Liver (tissue), 9 donors: ENCODE measurements around the gene CDC14C. TPM values are rescaled to one million over a fixed set of nuclear protein-coding genes. Genes with fewer than 3 reads are reported as not detected.

Experiments
- DNase-seq: peaks from one replicate; pipeline ENCODE4 v3.0.0-alpha.2; 2017; ENCODE audit warnings: low spot score
- H3K27ac ChIP-seq, 2 donors: one replicate each; pipeline ENCODE4 v1.7.0; 2013; ENCODE audit warnings: inconsistent platforms in 2 of 2, low read length in 2 of 2, control low read depth in 1 of 2, low read depth in 1 of 2, mild to moderate bottlenecking in 1 of 2
- H3K27me3 ChIP-seq, 4 donors: one replicate each; pipeline versions ENCODE4 v1.6.1 to v1.7.0; 2013; ENCODE audit warnings: low read length in 3 of 4, inconsistent platforms in 1 of 4, mild to moderate bottlenecking in 1 of 4, moderate library complexity in 1 of 4; ENCODE audit not compliant: control insufficient read depth in 4 of 4, insufficient read depth in 4 of 4
- H3K36me3 ChIP-seq, 4 donors: one replicate each; pipeline versions ENCODE4 v1.6.1 to v1.7.0; 2013; ENCODE audit warnings: low read length in 3 of 4, mild to moderate bottlenecking in 3 of 4, low read depth in 1 of 4, moderate library complexity in 1 of 4; ENCODE audit not compliant: control insufficient read depth in 4 of 4, insufficient read depth in 3 of 4
- H3K4me1 ChIP-seq, 4 donors: one replicate each; pipeline versions ENCODE4 v1.6.1 to v1.7.0; 2013; ENCODE audit warnings: low read length in 3 of 4, mild to moderate bottlenecking in 3 of 4, moderate library complexity in 1 of 4; ENCODE audit not compliant: control insufficient read depth in 4 of 4, insufficient read depth in 4 of 4
- H3K4me3 ChIP-seq, 3 donors: one replicate each; pipeline versions ENCODE4 v1.6.1 to v1.7.0; 2013; ENCODE audit warnings: low read length in 3 of 3, control low read depth in 1 of 3, low read depth in 1 of 3, mild to moderate bottlenecking in 1 of 3
- H3K9ac ChIP-seq, 2 donors: one replicate each; pipeline ENCODE4 v1.7.0; 2013; ENCODE audit warnings: low read length in 2 of 2, mild to moderate bottlenecking in 2 of 2, moderate library complexity in 2 of 2, control low read depth in 1 of 2, low read depth in 1 of 2
- H3K9me3 ChIP-seq, 4 donors: one replicate each; pipeline versions ENCODE4 v1.6.1 to v1.7.0; 2013; ENCODE audit warnings: low read length in 3 of 4; ENCODE audit not compliant: control insufficient read depth in 4 of 4
- EGR1 ChIP-seq, 2 donors: IDR thresholded peaks; 2 replicates each; pipeline ENCODE4 v1.6.1; 2016 to 2018; ENCODE audit warnings: antibody characterized with exemption in 2 of 2, low read depth in 2 of 2
- FOXA1 ChIP-seq: IDR thresholded peaks from 2 replicates; pipeline ENCODE4 v1.6.1; 2016; ENCODE audit warnings: antibody characterized with exemption
- FOXA2 ChIP-seq: IDR thresholded peaks from 2 replicates; pipeline ENCODE4 v1.6.1; 2016; ENCODE audit warnings: antibody characterized with exemption
- GABPA ChIP-seq, 2 donors: IDR thresholded peaks in 1 of 2; conservative IDR thresholded peaks in 1 of 2; 2 replicates each; pipeline ENCODE4 v1.6.1; 2016; ENCODE audit warnings: antibody characterized with exemption in 2 of 2, mild to moderate bottlenecking in 1 of 2, moderate library complexity in 1 of 2
- HNF4A ChIP-seq, 2 donors: conservative IDR thresholded peaks; 2 replicates each; pipeline ENCODE4 v1.6.1; 2016; ENCODE audit warnings: antibody characterized with exemption in 2 of 2, mild to moderate bottlenecking in 2 of 2
- HNF4G ChIP-seq: IDR thresholded peaks from 2 replicates; pipeline ENCODE4 v1.6.1; 2016; ENCODE audit warnings: antibody characterized with exemption
- JUND ChIP-seq, 2 donors: IDR thresholded peaks; 2 replicates each; pipeline ENCODE4 v1.6.1; 2016; ENCODE audit warnings: antibody characterized with exemption in 2 of 2
- NR2F2 ChIP-seq: IDR thresholded peaks from 2 replicates; pipeline ENCODE4 v1.6.1; 2016; ENCODE audit warnings: antibody characterized with exemption
- RAD21 ChIP-seq, 2 donors: IDR thresholded peaks; 2 replicates each; pipeline ENCODE4 v1.6.1; 2016; ENCODE audit warnings: antibody characterized with exemption in 2 of 2, mild to moderate bottlenecking in 2 of 2
- RXRA ChIP-seq, 2 donors: IDR thresholded peaks; 2 replicates each; pipeline ENCODE4 v1.6.1; 2017 to 2018; ENCODE audit warnings: antibody characterized with exemption in 2 of 2, mild to moderate bottlenecking in 1 of 2
- SP1 ChIP-seq: IDR thresholded peaks from 2 replicates; pipeline ENCODE4 v1.6.1; 2018; ENCODE audit warnings: antibody characterized with exemption, mild to moderate bottlenecking
- TAF1 ChIP-seq: conservative IDR thresholded peaks from 2 replicates; pipeline ENCODE4 v1.6.1; 2016; ENCODE audit warnings: antibody characterized with exemption, mild to moderate bottlenecking
- YY1 ChIP-seq: IDR thresholded peaks from 2 replicates; pipeline ENCODE4 v1.6.1; 2016; ENCODE audit warnings: antibody characterized with exemption, mild to moderate bottlenecking
- WGBS: extraction: QIAGEN DNeasy Blood & Tissue Kit; methylation state at CpG from one replicate; pipeline ENCODE4 v1.1.7; 2013; 5-methylcytosine and 5-hydroxymethylcytosine counted together
- polyA plus RNA-seq, 2 donors: library from polyadenylated mRNA; stranded (reverse) in 1 of 2; unstranded in 1 of 2; fragments of 200-250 nt in 1 of 2; fragments of >200 nt in 1 of 2; fragmentation: Nextera tagmentation in 1 of 2; extraction: Ambion mirVana in 1 of 2; gene quantifications; one replicate each; pipeline versions ENCODE4 v1.2.1 to v1.2.3, GENCODE V29; 2013 to 2015
- total RNA-seq, 2 donors: library from RNA; depleted of rRNA; stranded (reverse); fragments of >200 nt; gene quantifications; one replicate each; pipeline ENCODE4 v1.2.3, GENCODE V29; 2014
- TF ChIP-seq, protein P1 (sequence below): IDR thresholded peaks from 2 replicates; pipeline ENCODE4 v1.6.1; 2016; ENCODE audit warnings: antibody characterized with exemption
- TF ChIP-seq, protein P2 (sequence below): IDR thresholded peaks from 2 replicates; pipeline ENCODE4 v1.6.1; 2016; ENCODE audit warnings: antibody characterized with exemption
- TF ChIP-seq, protein P3 (sequence below): fragments of 150-350 bp; IDR thresholded peaks from 2 replicates; pipeline ENCODE4 v1.5.1; 2017; ENCODE audit warnings: improper control_type of control experiment, low read depth, low read length; ENCODE audit not compliant: missing input control
- TF ChIP-seq, protein P4 (sequence below): IDR thresholded peaks from 2 replicates; pipeline ENCODE4 v1.6.1; 2016; ENCODE audit warnings: antibody characterized with exemption, mild to moderate bottlenecking
- TF ChIP-seq, protein P5 (sequence below): IDR thresholded peaks from 2 replicates; pipeline ENCODE4 v1.6.1; 2016; ENCODE audit warnings: antibody characterized with exemption
- donor health status: healthy.
- donor health status: healthy.
- donor health status: healthy.
- donor health status: healthy.
- donor health status: healthy.

CDC14C gene
- total and polyA plus RNA-seq, 4 donors = 0.02 TPM; not detected in 3

DNA sequence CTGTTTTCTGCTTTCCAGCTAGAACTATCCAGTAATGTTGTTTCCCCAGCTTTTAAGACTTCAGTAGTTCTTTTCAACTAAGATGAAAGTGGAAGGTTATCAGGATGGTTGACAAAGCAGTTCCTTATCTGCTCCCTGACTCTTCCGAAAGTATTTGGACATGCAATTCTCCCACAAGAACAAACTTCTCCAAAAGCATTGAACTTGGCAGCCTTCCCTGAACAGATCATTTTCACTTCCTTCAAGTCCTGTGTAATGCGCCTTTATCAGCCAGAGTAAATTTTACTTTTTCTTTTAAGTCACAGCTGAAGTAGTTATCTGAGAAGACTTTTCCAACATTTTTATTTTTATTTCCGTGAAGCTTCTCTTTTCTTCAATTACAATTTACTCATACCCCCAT is 39.7 kb downstream of the CDC14C start:
- TF ChIP-seq, protein P1, sequence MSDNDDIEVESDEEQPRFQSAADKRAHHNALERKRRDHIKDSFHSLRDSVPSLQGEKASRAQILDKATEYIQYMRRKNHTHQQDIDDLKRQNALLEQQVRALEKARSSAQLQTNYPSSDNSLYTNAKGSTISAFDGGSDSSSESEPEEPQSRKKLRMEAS = no peak
- TF ChIP-seq FOXA1 (no peak), YY1 (no peak), TAF1 (no peak), RXRA (IDR thresholded peaks at IDR 0.05) (no peak), HNF4A (conservative IDR thresholded peaks at IDR 0.05) (no peak), HNF4G (no peak), FOXA2 (no peak), RAD21 (IDR thresholded peaks at IDR 0.05) (no peak), JUND (IDR thresholded peaks at IDR 0.05) (no peak), NR2F2 (no peak), GABPA (IDR thresholded peaks at IDR 0.05 in 1 of 2, conservative IDR thresholded peaks at IDR 0.05 in 1 of 2) (no peak), EGR1 (IDR thresholded peaks at IDR 0.05; ENCODE audit: low read depth in 2 of 2) (no peak), SP1 (no peak)
- TF ChIP-seq, protein P2, sequence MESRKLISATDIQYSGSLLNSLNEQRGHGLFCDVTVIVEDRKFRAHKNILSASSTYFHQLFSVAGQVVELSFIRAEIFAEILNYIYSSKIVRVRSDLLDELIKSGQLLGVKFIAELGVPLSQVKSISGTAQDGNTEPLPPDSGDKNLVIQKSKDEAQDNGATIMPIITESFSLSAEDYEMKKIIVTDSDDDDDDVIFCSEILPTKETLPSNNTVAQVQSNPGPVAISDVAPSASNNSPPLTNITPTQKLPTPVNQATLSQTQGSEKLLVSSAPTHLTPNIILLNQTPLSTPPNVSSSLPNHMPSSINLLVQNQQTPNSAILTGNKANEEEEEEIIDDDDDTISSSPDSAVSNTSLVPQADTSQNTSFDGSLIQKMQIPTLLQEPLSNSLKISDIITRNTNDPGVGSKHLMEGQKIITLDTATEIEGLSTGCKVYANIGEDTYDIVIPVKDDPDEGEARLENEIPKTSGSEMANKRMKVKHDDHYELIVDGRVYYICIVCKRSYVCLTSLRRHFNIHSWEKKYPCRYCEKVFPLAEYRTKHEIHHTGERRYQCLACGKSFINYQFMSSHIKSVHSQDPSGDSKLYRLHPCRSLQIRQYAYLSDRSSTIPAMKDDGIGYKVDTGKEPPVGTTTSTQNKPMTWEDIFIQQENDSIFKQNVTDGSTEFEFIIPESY = no peak
- TF ChIP-seq, protein P3, sequence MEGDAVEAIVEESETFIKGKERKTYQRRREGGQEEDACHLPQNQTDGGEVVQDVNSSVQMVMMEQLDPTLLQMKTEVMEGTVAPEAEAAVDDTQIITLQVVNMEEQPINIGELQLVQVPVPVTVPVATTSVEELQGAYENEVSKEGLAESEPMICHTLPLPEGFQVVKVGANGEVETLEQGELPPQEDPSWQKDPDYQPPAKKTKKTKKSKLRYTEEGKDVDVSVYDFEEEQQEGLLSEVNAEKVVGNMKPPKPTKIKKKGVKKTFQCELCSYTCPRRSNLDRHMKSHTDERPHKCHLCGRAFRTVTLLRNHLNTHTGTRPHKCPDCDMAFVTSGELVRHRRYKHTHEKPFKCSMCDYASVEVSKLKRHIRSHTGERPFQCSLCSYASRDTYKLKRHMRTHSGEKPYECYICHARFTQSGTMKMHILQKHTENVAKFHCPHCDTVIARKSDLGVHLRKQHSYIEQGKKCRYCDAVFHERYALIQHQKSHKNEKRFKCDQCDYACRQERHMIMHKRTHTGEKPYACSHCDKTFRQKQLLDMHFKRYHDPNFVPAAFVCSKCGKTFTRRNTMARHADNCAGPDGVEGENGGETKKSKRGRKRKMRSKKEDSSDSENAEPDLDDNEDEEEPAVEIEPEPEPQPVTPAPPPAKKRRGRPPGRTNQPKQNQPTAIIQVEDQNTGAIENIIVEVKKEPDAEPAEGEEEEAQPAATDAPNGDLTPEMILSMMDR = no peak
- TF ChIP-seq, protein P4, sequence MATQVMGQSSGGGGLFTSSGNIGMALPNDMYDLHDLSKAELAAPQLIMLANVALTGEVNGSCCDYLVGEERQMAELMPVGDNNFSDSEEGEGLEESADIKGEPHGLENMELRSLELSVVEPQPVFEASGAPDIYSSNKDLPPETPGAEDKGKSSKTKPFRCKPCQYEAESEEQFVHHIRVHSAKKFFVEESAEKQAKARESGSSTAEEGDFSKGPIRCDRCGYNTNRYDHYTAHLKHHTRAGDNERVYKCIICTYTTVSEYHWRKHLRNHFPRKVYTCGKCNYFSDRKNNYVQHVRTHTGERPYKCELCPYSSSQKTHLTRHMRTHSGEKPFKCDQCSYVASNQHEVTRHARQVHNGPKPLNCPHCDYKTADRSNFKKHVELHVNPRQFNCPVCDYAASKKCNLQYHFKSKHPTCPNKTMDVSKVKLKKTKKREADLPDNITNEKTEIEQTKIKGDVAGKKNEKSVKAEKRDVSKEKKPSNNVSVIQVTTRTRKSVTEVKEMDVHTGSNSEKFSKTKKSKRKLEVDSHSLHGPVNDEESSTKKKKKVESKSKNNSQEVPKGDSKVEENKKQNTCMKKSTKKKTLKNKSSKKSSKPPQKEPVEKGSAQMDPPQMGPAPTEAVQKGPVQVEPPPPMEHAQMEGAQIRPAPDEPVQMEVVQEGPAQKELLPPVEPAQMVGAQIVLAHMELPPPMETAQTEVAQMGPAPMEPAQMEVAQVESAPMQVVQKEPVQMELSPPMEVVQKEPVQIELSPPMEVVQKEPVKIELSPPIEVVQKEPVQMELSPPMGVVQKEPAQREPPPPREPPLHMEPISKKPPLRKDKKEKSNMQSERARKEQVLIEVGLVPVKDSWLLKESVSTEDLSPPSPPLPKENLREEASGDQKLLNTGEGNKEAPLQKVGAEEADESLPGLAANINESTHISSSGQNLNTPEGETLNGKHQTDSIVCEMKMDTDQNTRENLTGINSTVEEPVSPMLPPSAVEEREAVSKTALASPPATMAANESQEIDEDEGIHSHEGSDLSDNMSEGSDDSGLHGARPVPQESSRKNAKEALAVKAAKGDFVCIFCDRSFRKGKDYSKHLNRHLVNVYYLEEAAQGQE = no peak
- TF ChIP-seq, protein P5, sequence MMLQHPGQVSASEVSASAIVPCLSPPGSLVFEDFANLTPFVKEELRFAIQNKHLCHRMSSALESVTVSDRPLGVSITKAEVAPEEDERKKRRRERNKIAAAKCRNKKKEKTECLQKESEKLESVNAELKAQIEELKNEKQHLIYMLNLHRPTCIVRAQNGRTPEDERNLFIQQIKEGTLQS = no peak
- no peak for DNase-seq
- H3K27ac ChIP-seq = no peak overlapping the region
- no peaks in the 10 kb centered on the region for H3K9me3 ChIP-seq
- no peaks in the 10 kb centered on the region for H3K4me1 ChIP-seq
- H3K4me3 ChIP-seq = no peak overlapping the region
- no peaks in the 10 kb centered on the region for H3K27me3 ChIP-seq
- 18% methylated on average over 3 of the region's 3 CpGs for WGBS
- no peaks in the 10 kb centered on the region for H3K36me3 ChIP-seq
- H3K9ac ChIP-seq = no peak overlapping the region

DNA sequence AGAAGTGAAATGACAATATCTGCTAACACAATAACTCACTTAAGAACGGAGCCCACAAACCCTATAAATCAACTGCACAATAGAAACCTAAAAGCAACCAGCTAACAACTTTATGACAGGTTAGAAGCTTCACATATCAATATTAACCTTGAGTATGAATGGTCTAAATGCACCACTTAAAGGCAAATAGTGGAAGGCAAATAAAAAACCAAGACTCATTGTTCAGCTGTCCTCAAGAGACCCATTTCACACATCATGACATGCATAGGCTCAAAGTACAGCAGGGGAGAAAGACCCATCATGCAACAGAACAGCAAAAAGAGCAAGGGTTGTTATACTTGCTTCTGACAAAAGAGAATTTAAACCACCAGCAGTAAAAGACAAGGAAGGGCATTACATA is 46.8 kb downstream of the CDC14C start:
- H3K4me3 ChIP-seq = no peak overlapping the region
- TF ChIP-seq, protein P4 = no peak
- no peak overlapping the region for H3K9ac ChIP-seq
- no peaks in the 10 kb centered on the region for H3K4me1 ChIP-seq
- H3K36me3 ChIP-seq = no peaks in the 10 kb centered on the region
- 67% methylated on average over 1 of the region's 1 CpG for WGBS
- H3K9me3 ChIP-seq = no peaks in the 10 kb centered on the region
- no peak overlapping the region for H3K27ac ChIP-seq
- peaks cover 0 to 2% (median 0%) of the 10 kb centered on the region in 4 donors for H3K27me3 ChIP-seq
- DNase-seq = no peak
